Transverse colon (tissue), 3 donors: ENCODE data around the gene AP1G2.

Source experiments
- CTCF ChIP-seq, 5 experiments: fragments of 200-600 bp in 3 of 5; fragments of 450-650 bp in 2 of 5; sonication (generic) in 3 of 5; IDR thresholded peaks; 1 replicate in 2 of 5; 2 replicates in 3 of 5; pipeline ENCODE4 v1.5.1; 2016 to 2017; ENCODE audit warnings: antibody characterized with exemption in 5 of 5, inconsistent platforms in 3 of 5, mild to moderate bottlenecking in 2 of 5, moderate library complexity in 1 of 5
- POLR2A ChIP-seq: fragments of 450-650 bp; IDR thresholded peaks from one replicate; pipeline ENCODE4 v1.6.1; 2016; ENCODE audit warnings: antibody characterized with exemption, mild to moderate bottlenecking, moderate library complexity

DNA sequence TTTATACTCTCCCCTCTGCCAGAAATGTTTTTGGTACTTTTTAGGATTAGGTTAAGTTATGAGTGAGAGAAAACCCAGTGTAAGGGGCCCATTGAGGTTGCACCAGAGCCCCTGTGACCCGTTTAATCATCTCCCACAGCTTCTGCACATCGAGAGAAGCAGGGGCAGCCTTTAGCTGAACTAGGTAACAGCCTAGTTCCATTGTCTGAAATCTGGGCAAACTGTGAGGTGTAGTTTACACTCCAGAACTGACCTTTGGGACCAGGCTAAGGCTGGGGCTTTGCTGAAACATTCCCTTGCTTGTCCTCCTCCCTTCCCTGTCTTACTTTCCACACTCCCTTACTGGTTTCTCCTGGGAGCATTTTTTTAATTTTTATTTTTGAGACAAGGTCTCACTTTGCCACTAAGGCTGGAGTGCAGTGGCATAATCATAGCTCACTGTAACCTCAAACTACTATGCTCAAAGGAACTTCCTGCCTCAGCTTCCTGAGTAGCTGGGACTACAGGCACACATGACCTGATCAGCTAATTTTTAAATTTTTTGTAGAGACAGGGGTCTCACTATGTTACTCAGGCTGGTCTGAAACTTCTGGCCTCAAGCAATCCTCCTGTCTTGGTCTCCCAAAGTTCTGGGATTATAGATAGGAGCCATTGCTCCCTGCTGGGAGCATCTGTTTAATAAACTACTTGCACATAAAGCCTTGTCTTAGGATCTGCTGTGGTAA, 42.7 kb upstream of the AP1G2 start:
- no peak for TF ChIP-seq CTCF (IDR thresholded peaks at IDR 0.05)
- TF ChIP-seq POLR2A: no peak
